Epithelial cell of esophagus (primary cell): ENCODE measurements around the gene HIGD1B.

Experiments used
- DNase-seq: peaks from one replicate; pipeline ENCODE4 v3.0.0; 2010; ENCODE audit warnings: low read depth
- H3K4me3 ChIP-seq: 2 replicates; pipeline ENCODE4 v1.5.1; 2011; ENCODE audit warnings: mild to moderate bottlenecking, low read length, control low read depth
- TF ChIP-seq, protein P1 (sequence below): IDR thresholded peaks from 2 replicates; pipeline ENCODE4 v1.5.1; 2011; ENCODE audit warnings: low read depth, mild to moderate bottlenecking, low read length, control low read depth, inconsistent platforms; ENCODE audit not compliant: insufficient read depth; ENCODE audit errors: missing control alignments

The HIGD1B gene

DNA sequence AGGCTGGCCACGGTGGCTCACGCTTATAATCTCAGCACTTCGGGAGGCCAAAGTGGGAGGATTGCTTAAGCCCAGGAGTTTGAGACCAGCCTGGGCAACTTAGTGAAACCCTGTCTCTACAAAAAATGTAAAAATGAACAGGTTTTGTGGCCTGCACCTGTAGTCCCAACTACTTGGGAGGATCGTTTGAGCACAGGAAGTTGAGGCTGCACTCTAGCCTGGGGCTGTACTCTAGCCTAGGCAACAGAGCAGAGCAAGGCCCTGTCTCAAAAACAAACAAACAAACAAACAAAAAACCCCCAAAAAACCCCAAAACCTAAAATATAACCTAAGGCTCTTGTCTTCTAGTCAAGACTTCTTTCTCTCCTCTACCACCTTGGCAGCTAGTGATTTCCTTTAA is 7.4 kb upstream of the HIGD1B start:
- DNase-seq: no peak
- TF ChIP-seq, protein P1, sequence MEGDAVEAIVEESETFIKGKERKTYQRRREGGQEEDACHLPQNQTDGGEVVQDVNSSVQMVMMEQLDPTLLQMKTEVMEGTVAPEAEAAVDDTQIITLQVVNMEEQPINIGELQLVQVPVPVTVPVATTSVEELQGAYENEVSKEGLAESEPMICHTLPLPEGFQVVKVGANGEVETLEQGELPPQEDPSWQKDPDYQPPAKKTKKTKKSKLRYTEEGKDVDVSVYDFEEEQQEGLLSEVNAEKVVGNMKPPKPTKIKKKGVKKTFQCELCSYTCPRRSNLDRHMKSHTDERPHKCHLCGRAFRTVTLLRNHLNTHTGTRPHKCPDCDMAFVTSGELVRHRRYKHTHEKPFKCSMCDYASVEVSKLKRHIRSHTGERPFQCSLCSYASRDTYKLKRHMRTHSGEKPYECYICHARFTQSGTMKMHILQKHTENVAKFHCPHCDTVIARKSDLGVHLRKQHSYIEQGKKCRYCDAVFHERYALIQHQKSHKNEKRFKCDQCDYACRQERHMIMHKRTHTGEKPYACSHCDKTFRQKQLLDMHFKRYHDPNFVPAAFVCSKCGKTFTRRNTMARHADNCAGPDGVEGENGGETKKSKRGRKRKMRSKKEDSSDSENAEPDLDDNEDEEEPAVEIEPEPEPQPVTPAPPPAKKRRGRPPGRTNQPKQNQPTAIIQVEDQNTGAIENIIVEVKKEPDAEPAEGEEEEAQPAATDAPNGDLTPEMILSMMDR: no peak
- no peak overlapping the region for H3K4me3 ChIP-seq

DNA sequence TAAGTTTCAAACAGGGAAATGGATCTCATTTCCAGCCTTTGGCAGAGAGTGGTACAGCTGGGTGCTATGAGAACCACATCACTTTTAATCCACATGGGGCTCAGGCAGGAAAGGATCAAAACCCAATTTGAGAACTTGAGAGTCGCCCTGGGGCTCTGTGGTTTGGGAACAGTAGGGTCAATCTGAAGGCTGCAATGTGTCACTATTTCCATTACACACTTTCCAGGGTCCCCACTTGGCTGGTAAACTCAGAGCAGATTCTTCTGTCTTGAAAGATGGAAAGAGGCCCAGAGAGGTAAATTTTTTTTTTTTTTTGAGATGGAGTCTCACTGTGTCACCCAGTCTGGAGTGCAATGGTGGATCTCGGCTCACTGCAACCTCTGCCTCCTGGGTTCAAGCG is 6.7 kb upstream of the HIGD1B start:
- TF ChIP-seq, protein P1: no peak
- no peak for DNase-seq

DNA sequence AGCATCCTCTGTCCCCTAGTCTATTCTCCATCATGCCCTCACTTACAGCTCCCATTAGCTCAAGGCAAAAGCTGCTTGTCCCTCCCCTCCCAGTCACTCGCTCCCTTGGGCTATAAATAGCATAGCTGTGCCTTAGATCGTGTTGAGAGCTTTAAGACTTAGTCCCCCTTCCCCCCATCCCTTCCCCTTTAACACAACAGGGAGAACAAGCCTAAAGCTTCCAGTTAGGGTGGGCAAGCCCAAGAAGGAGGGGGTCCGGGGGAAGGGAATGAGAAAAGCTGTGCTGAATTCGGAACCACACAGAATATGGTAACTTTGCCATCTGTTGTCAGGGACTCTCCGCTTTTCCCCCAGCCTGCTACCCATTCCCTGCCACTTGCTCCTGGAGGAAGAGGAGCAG is 4.9 kb upstream of the HIGD1B start:
- no peak for DNase-seq
- no peak overlapping the region for H3K4me3 ChIP-seq
- TF ChIP-seq, protein P1: no peak

More for the DNA sequence above, 6.7 kb upstream of the HIGD1B start:
- no peak overlapping the region for H3K4me3 ChIP-seq

DNA sequence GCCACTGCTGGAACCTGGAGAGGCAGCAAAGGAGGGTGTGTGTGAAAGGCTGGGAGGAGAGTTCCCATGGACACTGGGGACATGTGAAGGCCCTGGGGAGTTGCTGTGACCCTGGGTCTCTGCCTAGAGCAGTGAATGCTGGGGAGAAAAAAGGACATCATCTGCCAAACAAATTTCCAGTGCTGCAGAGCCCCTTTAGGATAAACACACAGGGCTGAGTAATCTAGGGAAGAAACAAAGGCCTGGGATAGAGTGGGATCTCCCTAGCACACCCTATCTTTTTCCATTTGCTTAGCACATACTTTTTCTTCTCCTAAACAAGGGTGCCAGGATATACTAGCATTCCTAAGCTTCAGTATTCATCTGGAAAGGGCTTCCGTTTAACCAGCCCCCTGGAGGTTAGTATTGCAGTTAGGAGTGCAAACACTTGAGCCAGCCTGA is 3.3 kb upstream of the HIGD1B start:
- H3K4me3 ChIP-seq: no peak overlapping the region
- DNase-seq: no peak
- TF ChIP-seq, protein P1: no peak

DNA sequence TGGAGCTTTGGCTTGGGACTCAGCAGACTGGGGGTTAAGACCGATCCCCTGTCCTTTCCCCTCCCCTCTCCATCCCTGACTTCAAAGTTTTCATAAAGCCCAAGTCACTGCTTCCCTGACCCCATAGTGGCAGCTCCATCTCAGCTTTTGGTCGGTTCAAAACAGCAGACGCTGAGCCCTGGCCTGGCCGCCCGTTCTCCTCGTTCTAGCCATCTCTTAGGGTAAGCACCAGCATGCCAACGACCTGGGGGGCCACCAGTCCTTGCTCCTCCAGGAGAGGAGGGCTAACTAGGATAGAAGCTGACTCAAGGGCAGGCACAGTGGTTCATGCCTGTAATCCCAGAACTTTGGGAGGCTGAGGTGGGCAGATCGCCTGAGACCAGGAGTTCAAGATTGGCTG is 1.5 kb upstream of the HIGD1B start:
- no peak for DNase-seq
- no peak overlapping the region for H3K4me3 ChIP-seq
- TF ChIP-seq, protein P1: no peak

DNA sequence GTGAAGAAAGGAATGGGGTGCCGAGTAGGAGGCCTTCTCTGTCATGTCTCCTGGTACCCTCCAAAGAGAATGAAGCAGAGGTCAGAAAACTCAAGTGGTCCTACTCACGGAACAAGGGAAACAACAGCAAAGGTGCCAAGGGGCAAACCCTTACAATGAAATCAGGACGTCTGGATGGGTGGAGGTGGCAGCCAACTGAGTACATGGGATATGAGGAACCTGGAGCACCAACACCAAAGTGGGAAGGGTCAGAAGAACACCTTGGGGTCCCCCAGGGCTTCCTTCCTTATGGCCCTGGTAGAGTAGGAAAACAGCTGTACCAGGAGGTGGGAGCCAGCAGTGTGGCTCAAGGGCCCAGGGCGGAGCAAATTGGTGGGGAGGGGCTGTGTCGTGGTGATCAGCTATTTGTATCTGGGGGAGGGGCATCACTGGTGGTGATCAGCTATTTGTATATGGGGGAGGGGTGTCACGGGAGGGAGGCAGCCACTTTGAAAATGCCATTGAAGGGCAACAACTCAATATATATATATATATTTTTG is 643 bp downstream of the HIGD1B start:
- no peak overlapping the region for H3K4me3 ChIP-seq
- no peak for DNase-seq
- TF ChIP-seq, protein P1: no peak

DNA sequence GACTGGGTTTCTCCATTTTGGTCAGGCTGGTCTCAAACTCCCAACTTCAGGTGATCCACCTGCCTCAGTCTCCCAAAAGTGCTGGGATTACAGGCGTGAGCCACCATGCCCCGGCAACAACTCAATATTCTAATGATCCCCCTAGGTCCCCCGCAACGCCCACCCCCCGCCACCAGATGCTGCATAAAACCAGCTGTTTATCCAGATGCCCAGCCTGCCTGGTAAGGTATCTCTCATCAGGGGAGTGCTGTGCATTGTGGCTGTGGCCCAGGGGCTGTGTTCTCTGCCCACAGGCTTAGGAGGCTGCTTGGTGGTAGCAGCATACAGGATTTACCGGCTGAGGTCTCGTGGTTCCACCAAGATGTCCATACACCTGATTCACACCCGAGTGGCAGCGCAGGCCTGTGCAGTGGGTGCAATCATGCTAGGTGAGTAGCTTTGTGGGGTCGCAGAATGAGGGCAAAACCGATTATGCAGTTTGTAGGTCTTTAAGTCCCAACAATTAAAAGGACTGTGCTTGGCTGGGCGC is 1.3 kb downstream of the HIGD1B start:
- no peak for DNase-seq
- H3K4me3 ChIP-seq: no peak overlapping the region
- TF ChIP-seq, protein P1: no peak
